Measurements from ENCODE around the gene SLC35E4.

- no peak for TF ChIP-seq CTCF (IDR thresholded peaks at IDR 0.05; ENCODE audit: insufficient read depth, low read depth, low read length)
- no peak for TF ChIP-seq EZH2 (IDR thresholded peaks at IDR 0.05; ENCODE audit: insufficient read depth, low read length)
These were observed 37.6 kb downstream of the SLC35E4 start for GRCh38 chr22:30673136-30673535.

All from astrocyte (in vitro differentiated cells and primary cell).